Cardiac fibroblast (primary cell): Measurements from ENCODE around the gene RAB1A.

ENCODE experiments used
- DNase-seq, 2 donors: peaks; one replicate each; pipeline versions ENCODE4 v3.0.0 to v3.0.0-alpha.2; 2010; ENCODE audit warnings: low read depth in 2 of 2
- H3K4me3 ChIP-seq, 2 donors: replicated peaks in 1 of 2; 1 replicate in 1 of 2; 2 replicates in 1 of 2; pipeline ENCODE4 v1.5.1; 2011; ENCODE audit warnings: low read depth in 2 of 2, low read length in 2 of 2, mild to moderate bottlenecking in 2 of 2, moderate library complexity in 1 of 2
- TF ChIP-seq, protein P1 (sequence below): IDR thresholded peaks from one replicate; pipeline ENCODE4 v1.5.1; 2011; ENCODE audit warnings: low read depth, mild to moderate bottlenecking, low read length, inconsistent platforms

RAB1A gene

DNA sequence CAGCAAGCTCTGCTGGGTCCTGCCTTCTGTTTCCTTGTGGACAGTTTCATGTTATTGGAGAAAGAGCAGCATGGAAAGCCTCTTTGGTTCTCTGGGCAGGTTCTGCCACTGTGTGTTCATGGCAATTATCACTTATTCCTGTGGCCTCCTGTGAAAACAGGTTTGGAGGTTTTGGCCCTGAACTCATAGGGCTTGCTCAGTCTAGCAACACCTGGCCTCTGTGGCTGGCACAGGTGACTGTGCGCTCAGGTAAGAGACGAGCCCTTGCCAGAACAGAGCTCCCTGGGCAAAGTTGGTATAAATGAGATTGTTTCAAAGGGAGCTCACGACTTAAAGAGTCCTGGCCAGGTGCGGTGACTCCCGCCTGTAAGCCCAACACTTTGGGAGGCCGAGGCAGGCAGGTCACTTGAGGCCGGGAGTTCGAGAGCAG is 68.0 kb downstream of the RAB1A start:
- no peak for DNase-seq
- TF ChIP-seq, protein P1, sequence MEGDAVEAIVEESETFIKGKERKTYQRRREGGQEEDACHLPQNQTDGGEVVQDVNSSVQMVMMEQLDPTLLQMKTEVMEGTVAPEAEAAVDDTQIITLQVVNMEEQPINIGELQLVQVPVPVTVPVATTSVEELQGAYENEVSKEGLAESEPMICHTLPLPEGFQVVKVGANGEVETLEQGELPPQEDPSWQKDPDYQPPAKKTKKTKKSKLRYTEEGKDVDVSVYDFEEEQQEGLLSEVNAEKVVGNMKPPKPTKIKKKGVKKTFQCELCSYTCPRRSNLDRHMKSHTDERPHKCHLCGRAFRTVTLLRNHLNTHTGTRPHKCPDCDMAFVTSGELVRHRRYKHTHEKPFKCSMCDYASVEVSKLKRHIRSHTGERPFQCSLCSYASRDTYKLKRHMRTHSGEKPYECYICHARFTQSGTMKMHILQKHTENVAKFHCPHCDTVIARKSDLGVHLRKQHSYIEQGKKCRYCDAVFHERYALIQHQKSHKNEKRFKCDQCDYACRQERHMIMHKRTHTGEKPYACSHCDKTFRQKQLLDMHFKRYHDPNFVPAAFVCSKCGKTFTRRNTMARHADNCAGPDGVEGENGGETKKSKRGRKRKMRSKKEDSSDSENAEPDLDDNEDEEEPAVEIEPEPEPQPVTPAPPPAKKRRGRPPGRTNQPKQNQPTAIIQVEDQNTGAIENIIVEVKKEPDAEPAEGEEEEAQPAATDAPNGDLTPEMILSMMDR: no peak
- no peak overlapping the region for H3K4me3 ChIP-seq

DNA sequence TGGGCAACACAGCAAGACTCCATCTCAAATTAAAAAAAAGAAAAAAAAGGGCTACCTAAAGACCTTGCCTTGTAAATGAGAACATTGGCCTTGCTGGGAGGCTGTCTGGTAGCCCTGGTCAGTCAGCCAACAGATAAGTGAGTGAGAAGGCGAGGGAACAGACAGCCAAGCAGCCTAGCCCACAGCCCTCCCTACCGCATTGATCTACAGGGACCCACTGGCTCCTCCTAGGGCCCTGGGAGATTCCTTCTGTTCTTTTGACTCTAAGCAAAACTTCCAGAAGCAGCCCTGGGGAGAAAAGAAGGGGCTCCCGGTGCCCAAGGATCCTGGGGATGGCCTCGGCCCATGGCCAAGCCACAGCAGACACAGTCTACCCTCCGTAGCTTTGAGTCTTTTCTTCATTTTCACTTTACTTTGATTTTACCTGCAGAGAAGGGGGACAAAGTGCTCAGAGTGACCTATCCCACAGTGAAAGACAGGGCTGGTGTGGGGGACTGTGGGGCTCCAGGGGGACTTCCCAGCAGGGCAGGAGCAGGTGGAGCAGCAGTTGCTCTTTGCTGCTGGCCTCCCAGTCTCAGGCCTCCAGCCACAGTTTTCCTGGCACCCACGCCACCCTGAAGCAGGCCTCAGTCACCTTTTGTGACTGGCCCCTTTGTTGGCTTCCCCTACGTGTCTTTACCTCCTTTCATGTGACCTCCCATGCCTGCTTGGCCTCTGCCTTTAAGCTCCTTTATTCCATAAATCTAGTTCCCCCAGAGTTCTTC is 68.6 kb downstream of the RAB1A start:
- DNase-seq: no peak
- H3K4me3 ChIP-seq: no peak overlapping the region

DNA sequence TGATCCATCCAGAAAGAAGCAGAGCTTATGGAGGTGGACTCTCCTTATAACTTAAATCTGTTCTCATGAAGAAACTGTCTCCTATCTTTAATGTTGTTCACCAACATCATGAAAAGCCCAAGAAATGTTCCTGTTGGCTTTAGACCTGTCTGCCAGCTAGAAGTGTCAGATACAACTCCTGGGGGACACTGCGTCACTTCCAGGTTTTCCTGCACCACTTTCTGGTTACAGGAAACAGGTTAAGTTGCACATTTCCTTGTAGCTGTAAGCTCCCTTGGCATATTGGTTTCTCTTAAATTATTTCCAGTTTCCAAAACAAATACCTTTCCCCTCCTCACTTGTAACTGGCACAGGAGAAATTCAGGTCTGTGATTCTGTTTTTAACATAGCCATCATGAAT is 70.8 kb downstream of the RAB1A start:
- no peak for DNase-seq
- TF ChIP-seq, protein P1: no peak
- H3K4me3 ChIP-seq: no peak overlapping the region

More for the DNA sequence above, 68.6 kb downstream of the RAB1A start:
- TF ChIP-seq, protein P1: no peak

DNA sequence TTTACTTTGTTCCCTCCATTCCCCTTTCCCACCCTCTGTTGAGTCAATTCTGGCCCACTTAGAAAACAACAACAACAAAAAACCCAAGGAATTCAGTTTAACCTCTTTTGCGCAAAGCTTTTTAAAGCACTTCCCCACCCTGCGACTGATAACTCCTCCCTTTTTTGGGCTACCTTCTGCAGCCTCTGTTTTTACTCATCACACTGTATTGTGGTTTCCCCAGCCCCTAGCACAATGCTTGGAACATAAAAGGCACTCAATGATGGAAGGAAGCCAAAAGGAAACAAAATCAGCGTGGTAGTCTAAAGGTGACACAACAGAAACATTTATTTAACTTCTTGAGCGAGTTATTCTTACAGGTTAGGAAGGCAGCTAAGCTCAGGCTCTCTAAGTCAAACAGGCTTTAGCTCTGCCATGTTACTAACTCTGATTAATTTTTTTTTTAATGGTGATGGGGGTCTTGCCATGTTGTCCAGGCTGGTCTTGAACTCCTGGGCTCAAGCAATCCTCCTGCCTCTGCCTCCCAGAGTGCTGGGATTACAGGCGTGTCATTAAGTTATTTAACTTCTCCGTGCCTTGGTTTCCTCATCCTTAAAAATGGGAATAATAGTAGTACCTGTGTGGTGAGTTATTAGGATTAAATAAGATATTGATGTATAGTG is 72.4 kb downstream of the RAB1A start:
- DNase-seq: peak; percentile 50 to 75
- peak overlapping the region; percentile 74 to 76 for H3K4me3 ChIP-seq
- TF ChIP-seq, protein P1: no peak

DNA sequence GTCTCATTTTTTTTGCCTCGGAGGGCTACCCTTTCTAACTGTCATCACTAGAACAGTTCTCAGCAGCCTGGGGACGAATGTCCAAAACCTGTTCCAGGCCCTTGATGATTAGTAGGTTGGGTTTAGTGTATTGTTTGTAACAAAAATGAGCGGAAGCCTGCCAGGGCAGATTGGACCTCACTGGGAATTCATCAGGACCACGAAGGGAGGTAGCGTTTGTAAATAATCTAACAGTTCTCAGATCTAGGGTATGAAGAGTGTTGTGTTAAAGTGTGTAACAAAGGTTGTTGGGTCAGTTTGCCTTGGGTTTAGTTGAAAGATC is 72.9 kb downstream of the RAB1A start:
- TF ChIP-seq, protein P1: no peak
- no peak for DNase-seq
- H3K4me3 ChIP-seq: peak overlapping the region; percentile 74 to 76

DNA sequence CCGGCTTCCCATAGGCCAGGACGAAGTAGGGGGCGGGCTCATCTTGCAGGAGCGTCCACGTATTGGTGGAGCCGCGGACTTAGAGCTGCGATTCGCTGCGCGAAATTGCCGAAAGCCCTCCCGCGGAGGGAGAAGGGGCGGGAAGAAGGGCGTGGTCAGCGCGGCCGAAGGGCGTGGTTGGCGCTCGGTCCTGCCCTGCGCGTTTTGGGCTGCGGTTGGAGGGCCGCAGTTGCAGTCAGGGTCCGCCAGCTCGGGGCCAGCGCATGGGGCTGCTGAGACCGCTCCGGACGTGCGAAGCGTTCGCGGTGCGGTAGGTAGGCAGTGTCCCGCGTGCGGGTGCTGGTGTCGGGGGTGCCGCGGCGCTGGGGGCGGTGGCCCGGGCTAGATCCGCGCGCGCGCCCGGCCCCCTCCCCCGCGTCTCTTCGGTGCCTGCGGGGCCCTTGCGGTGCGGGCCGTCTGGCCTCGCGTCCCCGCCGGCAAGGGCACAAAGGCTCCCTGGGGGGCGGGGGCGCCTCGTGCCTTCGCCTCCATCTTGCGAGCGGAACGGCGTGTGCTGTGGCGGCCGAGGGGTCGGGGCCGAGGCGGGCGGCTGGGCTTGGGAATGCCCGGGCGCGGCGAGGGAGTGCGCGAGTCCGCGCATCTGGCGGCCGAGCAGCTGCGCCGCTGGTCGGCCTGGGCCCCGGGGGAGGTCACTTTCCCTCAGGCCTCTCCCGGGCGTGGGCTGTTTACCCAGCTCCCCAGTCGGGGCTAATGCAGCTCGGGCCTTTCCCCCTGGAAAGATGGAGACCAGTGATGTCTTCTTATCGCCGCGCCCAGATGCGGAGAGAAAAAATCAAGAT is 73.5 kb downstream of the RAB1A start, which contains the start of gene CEP68:
CEP68 (plus strand) TSS at position 202 of the 839 bp plus-strand sequence. CDS start 13,029 bp downstream, outside the sequence.
- H3K4me3 ChIP-seq: peak within 1 kb of the TSS; percentile 74 to 76
- TF ChIP-seq, protein P1: no peak

More for the DNA sequence above, 73.5 kb downstream of the RAB1A start, which contains the start of gene CEP68:
- DNase-seq: peak; percentile 97 to 98
